GM21528 (cell line): ENCODE data around the gene SLC10A6.
"Not testable (repeated sequence)": the region's sequence is repeated elsewhere in the genome, so short reads cannot be mapped to it uniquely, and the experiment has no call there.

Experiments used
- ATAC-seq: cut with Tn5 transposase; IDR thresholded peaks from one replicate; pipeline ENCODE4 v1.9.1; 2021; ENCODE audit warnings: mild to moderate bottlenecking, moderate library complexity; ENCODE audit not compliant: unreplicated experiment, low FRiP score

Gene SLC10A6

GRCh38 chr4:86848732-86849619, at the start of gene SLC10A6:
SLC10A6 (minus strand) TSS chr4:86849384; CDS start chr4:86849115, 269 bp downstream.
- no peak for ATAC-seq

- no peak for ATAC-seq
Measured at GRCh38 chr4:86898562-86898961, 49.4 kb upstream of the SLC10A6 start.

- no peak for ATAC-seq
Measured at GRCh38 chr4:86896596-86896995, 47.4 kb upstream of the SLC10A6 start.

- peak; percentile 52 for ATAC-seq
Measured at GRCh38 chr4:86895692-86896488, 46.7 kb upstream of the SLC10A6 start.

GRCh38 chr4:86894455-86894854, 45.3 kb upstream of the SLC10A6 start:
- no peak for ATAC-seq

- ATAC-seq, result no peak
Measured at GRCh38 chr4:86893136-86893535, 44.0 kb upstream of the SLC10A6 start.

GRCh38 chr4:86892636-86892960, 43.4 kb upstream of the SLC10A6 start:
- ATAC-seq, result no peak

GRCh38 chr4:86891762-86892635, 42.8 kb upstream of the SLC10A6 start, which contains the start of gene C4orf36:
C4orf36 (minus strand) TSS chr4:86892422; CDS start chr4:86891520, 902 bp downstream.
- peak; percentile 62 for ATAC-seq

GRCh38 chr4:86890790-86891189, 41.6 kb upstream of the SLC10A6 start:
- no peak for ATAC-seq

- no peak for ATAC-seq
Measured at GRCh38 chr4:86879641-86880040, 30.5 kb upstream of the SLC10A6 start.

- ATAC-seq, result no peak
Measured at GRCh38 chr4:86878640-86879039, 29.5 kb upstream of the SLC10A6 start.

- no peak for ATAC-seq
Measured at GRCh38 chr4:86876894-86877685, 27.9 kb upstream of the SLC10A6 start.

GRCh38 chr4:86875436-86875835, 26.3 kb upstream of the SLC10A6 start:
- ATAC-seq, result not testable (repeated sequence)

- ATAC-seq, result no peak
Measured at GRCh38 chr4:86872135-86872534, 23.0 kb upstream of the SLC10A6 start.

- ATAC-seq, result no peak
Measured at GRCh38 chr4:86870442-86871069, 21.4 kb upstream of the SLC10A6 start.

GRCh38 chr4:86857341-86858052, 8.3 kb upstream of the SLC10A6 start:
- ATAC-seq, result no peak

GRCh38 chr4:86856896-86857295, 7.7 kb upstream of the SLC10A6 start:
- ATAC-seq, result no peak

GRCh38 chr4:86855572-86855971, 6.4 kb upstream of the SLC10A6 start:
- no peak for ATAC-seq

- ATAC-seq, result no peak
Measured at GRCh38 chr4:86853209-86853608, 4.0 kb upstream of the SLC10A6 start.
